G401.6 (cell line): ENCODE data around the gene BARX2.

ENCODE experiments used
- FAIRE-seq: peaks from 2 replicates; lab custom pipeline; 2012; peaks lifted over from hg19 to GRCh38; lab: Jason Lieb, UNC

The BARX2 gene

DNA sequence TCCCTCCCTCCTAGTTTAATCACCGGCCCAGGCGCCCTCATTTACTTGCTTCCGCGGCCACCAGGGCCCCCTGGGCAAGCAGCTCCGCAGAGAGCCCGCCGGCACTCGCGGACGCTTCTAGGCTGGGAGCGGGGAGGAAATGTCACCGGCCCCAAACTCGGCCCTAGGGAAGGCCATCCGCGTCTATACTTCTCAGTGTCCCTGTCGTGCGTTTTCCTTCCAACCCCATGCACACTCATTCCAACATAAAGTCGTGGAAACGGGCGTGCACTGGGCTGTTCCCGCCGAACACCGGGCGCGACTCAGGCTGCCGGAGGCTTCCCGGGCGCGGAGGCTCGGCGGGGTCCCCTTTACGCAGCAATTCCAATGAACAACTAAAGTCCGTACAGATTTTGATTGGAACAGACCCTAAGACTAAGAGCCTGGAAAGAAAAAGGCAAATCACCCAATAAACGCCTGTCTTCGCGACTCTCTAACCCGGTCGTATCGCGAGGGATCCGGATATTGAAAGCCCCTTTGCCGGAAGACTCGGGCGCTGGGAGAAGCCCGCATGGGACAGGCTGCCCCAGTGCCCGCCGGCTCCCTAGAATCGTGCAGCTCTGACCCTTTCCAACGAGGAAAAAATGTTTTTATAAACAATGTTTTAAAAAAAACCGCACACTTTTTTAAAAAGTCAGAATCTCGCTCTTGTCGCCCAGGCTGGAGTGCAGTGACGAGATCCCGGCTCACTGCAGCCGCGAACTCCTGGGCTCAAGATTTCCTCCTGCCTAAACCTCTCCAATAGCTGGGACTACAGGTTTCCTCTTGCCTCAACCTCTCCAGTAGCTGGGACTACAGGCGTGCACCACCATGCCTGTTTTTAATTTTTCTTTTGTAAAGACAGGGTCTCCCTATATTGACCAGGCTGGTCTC is 1.3 kb upstream of the BARX2 start:
- no peak for FAIRE-seq

DNA sequence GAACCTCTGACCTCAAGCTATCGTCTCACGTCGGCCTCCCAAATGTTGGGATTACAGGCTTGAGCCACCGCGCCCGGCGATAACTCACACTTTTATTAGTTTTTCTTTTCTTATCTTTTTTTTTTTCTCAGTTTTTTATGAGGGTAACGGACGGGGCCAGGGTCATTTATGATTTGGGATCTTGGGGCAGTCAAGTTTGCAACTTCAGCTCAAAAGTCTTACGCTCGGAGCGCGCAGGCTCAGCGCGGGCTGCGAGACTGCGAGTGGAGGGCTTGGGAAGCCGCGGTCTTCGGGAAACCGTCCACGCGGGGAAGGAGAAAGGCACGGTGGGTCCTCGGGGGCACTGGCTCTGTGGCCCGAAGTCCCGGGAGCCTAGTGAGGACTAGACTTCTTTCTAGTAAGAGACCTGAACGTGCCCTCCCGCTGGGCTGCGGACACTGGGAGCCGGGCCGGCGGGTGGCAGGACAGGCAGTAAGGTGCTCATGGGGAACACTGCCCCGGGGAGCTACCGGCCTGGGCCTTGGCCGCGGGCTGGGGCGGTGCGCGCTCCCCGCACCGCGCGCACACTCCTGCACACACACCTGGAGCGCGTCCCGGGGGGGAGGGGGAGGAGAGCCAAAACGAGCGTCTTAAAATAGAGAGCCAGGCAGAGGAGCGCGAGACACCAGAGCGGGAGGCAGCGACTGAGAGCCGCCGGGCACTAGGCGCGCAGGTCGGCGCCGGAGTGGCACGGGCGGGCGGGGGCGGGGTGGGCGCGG is 476 bp upstream of the BARX2 start:
- no peak for FAIRE-seq

DNA sequence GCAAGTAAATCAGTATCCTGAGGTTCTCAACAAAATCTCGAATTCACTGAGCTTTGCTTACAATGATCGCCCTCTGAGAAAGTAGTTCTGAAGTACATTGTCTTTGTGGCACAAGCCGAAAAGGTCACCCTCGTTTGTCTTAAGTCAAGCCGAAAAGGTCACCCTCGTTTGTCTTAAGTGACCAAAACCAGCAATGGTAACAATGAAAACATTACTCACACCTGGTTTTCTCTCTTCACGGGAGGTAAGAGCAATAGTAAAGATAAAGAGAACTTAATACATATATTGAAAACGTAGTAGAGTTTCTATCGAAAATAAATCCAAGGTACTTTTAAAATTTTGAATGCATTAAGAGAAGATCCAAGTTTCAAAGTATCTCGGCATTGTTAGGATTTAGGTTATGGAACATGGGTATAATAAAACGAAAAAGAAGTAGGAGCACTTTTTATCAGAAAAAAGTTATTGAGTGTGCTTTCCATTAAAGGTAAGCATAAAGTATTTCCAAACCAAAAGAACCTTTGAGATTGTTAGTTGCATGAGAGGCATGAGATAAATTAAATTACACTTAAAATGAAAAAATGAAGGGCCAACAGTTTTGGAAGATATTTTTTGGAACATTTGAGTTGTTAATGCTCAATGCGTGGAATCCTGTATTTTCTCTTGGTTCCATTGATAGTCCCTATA is 1.2 kb downstream of the BARX2 start:
- FAIRE-seq: no peak

DNA sequence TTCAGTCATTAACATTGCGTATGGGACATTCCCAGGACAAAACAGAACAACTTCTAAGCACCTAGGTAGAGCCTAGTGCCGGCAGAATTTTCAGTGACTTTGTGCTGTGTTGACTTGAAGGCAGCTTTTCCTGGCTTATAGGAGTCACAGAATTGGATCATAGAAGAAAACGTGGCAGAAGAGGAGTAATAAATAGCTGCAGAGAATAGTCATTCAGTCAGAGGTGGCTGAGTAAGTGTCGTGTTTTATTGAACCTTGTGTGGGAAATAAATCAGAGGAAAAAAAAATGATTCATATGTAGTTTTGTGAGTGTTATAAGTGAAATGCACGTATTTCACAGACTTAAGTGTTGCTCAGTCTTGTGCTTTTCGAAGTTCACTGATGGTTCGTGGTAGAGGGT is 2.1 kb downstream of the BARX2 start:
- no peak for FAIRE-seq

DNA sequence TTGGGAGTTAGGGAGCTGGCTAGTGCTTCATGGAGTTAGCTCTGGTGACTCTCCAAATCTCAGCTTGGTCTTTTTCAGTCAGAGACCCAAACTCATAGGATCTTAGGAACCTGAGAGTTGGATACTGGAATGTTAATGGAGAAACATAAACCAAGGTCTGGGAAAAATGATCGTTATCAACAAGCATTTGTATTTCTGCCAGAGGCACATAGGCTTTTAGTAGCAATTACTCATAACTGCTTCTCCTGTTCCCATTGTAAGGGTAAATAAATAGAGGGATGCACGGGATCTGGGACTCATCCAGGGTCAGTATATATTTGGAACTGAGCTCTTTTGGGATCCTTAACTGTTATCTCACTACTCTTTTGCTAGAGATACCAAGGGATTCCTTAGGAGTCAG is 4.8 kb downstream of the BARX2 start:
- no peak for FAIRE-seq

DNA sequence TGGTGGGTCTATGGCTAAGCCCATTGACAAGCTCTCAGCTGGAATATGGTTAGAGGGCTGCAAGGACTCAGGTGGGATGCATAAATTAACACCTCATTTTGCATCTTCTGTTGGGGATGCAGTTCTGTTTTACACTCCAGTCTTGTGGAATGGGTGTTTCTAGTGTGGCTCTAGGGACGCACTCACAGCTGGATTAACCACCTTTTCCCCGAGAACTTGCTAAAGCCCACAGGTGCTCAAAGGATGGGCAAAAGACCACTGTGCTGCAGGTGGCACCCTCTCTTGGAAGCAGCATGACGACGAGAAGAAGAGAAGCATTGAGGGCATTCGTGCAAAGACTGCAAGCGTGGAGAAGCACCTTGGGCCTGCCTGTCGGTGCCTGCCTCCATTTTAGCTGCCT is 6.9 kb downstream of the BARX2 start:
- FAIRE-seq: no peak

DNA sequence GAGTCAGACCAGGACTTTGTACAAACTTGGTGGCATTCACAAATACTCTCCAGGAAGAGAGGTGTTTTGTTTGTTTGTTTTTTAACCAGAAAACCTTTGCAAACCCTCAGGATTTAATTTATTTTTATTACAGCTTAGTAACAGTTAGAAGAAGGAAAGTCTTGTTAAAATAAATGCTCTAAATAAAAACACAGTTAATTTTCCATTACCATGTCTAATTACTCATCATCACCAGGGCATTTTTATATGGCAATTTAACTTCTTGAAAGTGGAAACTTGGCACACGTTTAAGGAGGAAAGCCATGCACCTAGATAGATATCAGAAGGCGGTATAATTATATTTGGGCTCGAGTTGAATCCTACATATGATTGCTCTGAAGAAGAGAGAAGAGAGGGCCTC is 7.4 kb downstream of the BARX2 start:
- FAIRE-seq: no peak

DNA sequence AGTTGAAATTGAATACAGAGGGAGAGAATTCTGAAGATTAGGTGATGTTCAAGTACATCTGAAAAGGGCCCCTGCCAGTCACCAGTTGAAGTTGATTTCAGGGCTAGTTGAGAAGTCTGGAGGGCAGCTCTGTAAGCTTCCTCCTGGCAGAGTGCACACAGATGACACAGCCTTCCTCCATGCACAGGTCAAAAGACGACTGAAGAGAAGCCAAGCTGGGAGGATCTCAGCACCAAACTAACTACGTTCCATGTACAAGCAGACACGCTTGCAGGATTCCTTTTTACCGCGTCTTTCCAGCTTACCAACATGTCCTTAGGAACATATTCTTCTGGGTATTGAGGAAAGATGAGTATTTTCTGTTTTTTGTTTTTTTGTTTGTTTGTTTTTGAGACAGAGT is 7.9 kb downstream of the BARX2 start:
- no peak for FAIRE-seq

DNA sequence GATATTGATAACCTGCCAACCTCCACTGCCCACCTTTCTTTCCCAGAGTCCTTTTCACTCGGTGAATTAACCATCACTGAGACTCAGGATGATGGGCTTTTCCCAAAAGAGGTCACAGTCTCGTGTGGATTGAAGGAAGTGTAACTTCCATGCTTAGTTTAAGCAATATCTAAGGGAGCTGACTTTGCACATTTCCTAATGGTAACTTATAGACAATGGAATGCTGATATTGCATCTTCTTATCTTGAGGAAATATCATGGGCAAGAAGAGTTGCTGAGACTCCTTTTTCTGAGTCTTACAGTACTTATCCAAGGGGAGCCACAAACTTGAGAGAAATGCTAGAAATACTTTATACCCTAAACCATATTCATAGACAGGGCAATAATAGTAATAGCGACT is 8.8 kb downstream of the BARX2 start:
- FAIRE-seq: no peak

DNA sequence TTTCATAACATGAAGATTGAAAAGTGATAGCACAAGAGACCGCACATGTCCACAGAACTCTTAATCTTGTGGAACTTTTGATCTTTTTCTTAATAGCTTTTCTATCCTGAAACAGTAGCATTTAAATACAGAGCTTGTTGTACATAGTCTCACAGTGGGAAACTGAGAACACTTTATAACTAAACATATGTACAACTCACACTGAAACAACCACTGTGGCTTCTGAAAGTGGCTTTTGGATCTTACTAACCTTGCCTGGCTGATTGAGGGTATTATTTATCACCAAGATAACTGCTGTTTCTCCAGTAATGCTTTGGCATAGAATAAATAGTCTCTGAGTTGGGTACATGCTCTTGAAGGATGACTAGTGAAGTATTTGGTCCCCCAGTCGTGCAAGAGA is 10.2 kb downstream of the BARX2 start:
- no peak for FAIRE-seq

DNA sequence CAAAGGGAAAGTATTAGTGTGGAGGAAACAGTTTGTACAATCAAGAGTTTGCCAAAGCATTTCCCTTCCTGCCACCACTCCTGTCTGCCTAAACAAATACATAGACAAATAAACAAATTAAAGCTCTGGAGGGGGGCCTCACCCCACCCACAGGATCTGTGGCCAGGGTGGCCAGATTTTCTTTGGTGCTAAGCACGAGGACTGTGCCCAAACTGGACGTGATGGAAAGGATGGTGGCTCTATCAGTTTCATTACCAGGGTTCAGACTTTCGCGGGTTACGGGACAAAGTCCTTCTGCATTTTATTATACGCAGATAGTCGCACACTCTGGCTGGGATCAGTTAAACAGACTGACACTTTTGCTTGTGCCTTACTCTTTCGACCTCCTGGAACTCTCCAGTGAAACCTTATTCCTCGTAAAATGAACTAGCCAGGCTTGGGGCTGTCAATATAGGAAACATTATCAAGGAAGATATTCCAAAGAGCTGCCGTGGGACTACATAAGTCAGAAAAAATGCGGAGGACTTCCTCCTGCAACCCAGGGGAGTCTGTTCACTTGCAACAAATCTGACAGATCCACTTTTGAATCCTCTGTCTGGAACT is 11.2 kb downstream of the BARX2 start:
- no peak for FAIRE-seq

DNA sequence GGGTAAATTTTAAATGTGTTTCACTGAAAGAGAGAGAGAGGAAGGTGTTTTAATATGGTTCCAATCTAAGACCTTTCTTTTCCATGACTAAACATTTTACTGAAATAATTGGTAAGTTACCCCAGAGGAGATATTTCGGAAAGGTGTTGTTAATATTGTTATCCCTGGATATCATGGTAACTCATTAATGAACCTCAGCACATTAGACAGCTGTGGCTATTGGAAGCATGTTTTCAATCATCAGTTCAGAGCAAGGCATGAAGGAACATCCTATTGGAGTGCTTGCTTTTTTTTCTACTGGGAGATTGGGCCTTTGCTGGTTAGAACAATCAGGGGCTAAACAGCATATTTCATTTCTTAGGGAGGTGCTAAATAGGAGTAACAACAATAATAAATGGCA is 11.8 kb downstream of the BARX2 start:
- no peak for FAIRE-seq

DNA sequence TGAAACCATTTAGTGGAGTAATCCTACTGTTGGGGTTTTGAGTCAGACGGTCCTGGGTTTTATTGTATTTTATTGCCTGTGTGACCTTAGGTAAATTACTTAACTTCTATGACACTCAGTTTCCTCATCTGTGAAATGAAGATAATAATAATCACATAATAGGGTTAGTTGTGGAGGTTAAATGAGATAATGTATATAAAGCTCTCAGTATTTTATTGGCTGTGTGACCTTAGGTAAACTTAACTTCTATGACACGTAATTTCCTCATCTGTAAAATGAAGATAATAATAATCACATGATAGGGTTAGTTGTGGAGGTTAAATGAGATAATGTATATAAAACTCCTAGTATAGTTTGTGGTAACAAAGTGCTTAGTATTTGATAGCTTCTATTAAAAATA is 13.2 kb downstream of the BARX2 start:
- no peak for FAIRE-seq

DNA sequence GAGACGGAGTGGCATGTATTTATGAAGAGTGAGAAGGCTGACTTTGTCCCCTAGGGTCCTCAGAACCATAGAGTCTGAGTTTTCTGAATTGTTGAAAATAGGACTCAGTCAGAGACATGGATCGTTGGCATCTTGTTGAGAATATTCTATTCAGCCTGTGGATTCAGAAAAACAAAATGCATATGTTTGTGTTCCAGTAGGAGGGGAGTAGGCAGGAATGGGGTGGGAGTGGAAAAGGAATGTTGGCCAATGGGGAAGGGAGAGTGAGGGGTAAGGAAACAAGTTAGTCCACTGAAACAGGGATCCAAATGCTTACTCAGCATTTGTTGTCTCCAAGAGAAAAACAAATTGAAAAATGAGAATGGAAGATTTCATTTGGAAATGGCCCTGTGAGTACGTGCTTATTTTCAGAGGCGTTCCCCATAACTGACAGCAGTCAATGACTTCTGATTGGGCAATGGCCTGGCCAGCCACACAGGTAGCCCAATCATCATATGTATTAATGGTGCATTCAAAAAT is 14.7 kb downstream of the BARX2 start:
- FAIRE-seq: no peak

DNA sequence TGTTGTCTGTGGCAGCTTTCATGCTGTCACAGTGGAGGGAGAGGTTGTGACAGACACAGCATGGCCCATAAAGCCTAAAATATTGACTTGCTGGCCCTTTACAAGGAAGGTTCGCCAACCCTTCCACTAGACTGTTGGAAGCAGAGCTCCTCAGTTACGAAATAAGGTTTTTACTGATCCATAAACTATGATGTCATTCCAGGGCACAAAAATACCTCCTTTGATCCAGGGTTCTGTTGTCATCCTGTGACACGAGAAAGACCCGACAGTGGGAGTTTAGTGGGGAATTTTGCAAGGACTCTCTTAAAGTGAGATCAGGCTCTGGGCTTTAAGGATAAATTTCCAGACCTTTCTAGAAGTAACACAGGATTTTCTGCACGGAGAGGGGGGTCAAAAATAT is 15.7 kb downstream of the BARX2 start:
- no peak for FAIRE-seq

DNA sequence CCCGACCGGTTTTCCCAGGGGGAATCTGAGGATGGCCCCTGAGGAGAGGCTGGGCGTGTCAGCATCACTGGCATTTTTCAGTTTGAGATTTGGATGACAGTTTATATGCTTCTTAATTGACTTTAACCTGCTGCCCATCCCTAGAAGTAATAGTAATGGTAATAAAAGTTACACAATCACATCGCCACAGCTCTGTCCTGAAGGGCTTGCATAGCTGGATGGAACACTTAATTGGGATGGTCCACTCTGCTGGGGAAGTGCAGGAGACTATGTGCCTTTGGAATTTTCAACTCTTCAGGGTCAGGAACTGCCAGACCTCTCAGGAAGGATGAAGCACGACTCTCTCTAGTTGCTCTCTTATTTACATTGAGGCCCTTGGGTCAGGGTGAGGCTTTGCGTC is 16.2 kb downstream of the BARX2 start:
- no peak for FAIRE-seq

DNA sequence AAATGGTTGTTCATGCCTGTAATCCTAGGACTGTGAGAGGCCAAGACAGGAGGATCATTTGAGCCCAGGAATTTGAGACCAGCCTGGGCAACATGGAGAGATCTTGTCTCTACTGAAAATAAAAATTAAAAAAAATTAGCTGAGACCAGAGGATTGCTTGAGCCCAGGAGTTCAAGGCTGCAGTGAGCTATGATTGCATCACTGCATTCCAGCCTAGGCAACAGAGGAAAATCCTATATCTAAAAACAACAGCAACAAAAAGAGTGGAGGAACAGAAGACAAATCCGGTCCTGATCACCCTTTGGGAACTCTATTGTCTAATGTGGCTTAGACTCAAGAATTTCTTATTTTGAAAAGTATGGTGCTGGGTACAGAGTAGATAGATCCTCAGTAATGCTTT is 17.3 kb downstream of the BARX2 start:
- no peak for FAIRE-seq

DNA sequence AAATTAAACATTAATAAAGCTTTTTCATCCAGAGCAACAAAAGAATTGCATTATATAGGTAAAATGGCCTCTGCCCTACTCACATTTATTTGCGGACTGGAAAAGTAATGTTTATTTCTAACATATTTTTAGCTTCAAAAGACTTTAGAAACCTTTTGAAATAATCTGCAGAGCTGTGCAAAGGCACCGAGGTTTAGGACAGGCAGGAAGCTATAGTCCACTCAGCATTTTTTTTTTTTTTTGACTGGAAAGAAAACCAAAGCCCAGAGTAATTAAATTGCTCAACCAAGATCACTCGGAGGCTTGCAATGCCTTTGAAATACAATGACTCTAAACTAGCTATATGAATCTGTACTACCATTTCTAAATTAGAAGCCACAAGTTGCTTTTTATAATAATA is 19.1 kb downstream of the BARX2 start:
- no peak for FAIRE-seq

DNA sequence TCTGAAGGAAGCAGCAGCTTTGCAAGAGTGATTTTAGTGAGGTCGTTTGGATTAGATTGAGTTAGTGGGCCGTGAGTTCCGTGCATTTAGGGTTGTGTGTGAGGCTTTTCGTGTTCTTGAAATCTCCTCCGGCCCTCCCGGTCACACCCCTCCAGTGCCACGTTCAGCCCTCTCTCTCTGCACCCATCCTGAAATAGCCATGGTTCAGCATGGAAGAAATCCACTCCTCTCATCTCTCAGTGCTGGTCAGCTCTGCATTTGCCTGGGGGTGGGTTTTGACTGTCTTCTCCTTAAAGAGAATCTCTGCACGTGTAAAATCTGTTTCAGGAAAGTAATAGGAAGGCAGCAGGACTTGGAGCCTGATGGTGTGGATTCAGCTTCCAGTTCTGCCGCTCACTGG is 19.8 kb downstream of the BARX2 start:
- FAIRE-seq: no peak

DNA sequence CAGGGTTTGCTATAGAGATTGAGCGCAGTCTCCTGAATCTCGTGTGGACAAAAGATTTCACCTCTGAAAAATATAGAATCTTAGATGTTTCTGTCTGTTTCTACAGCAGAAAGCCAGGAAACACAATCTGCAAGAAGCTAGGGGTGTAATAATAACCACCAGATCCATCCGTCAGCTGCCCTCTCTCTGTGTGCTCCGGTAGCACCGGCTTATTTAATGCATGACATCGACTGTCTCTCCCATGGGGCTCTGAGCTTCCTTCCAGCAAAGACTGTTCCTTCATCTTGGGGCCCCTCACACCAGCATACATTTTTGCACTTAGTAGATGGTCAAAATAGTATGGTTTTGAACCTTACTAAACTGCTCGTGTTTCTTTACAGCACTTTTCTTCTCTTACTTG is 20.2 kb downstream of the BARX2 start:
- FAIRE-seq: no peak

DNA sequence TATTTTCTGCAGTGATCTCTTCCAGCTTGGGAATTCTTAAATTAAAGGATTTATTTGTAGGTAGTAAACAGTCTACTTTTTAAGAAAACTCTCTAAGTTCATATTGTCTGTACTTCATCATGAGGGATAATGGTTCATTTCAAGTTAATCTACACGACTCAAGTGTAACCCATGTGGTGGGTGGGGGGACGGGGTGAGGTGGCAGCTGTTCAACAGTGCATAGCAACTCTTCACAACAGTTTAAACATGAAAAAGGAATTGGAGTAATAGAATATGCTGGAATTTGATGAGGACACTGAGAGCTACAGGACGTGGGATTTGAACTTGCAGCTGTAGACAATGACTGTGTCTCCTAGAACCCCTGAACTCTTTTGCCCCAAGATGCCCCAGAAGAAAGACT is 20.8 kb downstream of the BARX2 start:
- FAIRE-seq: no peak
